IMR-90 (cell line): ENCODE data around the gene RYK. TPM values are rescaled to one million over a fixed set of nuclear protein-coding genes. Genes with fewer than 3 reads are reported as not detected.
A peak's percentile ranks its signal among the peaks of the same experiment; 100 is the strongest.

Source experiments
- ATAC-seq: fragments of 200-7000 bp; cut with Tn5 transposase; 2 replicates; pipeline ENCODE4 v1.9.1; 2020; ENCODE audit warnings: low read depth, mild to moderate bottlenecking, moderate library complexity
- BruUV-seq: library from RNA; stranded (reverse); fragments of 400-500 nt; replicated peaks from 2 replicates; lab custom pipeline; 2021; lab: Mats Ljungman, UMichigan
- CTCF ChIA-PET: fragments of 300-600 bp; formaldehyde crosslinking; extraction: SDS; loops from one replicate; lab custom pipeline; 2021; ENCODE audit warnings: antibody characterized with exemption; lab: Yijun Ruan, JAX
- POLR2A ChIA-PET: fragments of 300-600 bp; sonication (Branson Sonifier 250); formaldehyde crosslinking; loops from one replicate; lab custom pipeline; 2022; ENCODE audit warnings: antibody characterized with exemption; ENCODE audit not compliant: unreplicated experiment; lab: Charles Lee
- DNase-seq: peaks from one replicate; pipeline ENCODE4 v3.0.0; 2013
- H2AFZ ChIP-seq: replicated peaks from 2 replicates; pipeline ENCODE3; 2013; ENCODE audit warnings: low read length, mild to moderate bottlenecking; ENCODE audit not compliant: poor library complexity
- H2AK5ac ChIP-seq: 2 replicates; pipeline ENCODE4 v1.6.1; 2013; ENCODE audit warnings: low read depth, low read length, inconsistent platforms
- H2AK9ac ChIP-seq: replicated peaks from 2 replicates; pipeline ENCODE3; 2013; ENCODE audit warnings: mild to moderate bottlenecking, low read depth, low read length, moderate library complexity; ENCODE audit not compliant: poor library complexity
- H2BK120ac ChIP-seq: 2 replicates; pipeline ENCODE4 v1.6.1; 2013; ENCODE audit warnings: low read depth, low read length, inconsistent platforms
- H2BK15ac ChIP-seq: 3 replicates; pipeline ENCODE4 v1.6.1; 2013; ENCODE audit warnings: low read depth, low read length, inconsistent platforms
- H2BK20ac ChIP-seq: 2 replicates; pipeline ENCODE4 v1.6.1; 2013; ENCODE audit warnings: low read depth, mild to moderate bottlenecking, inconsistent platforms, low read length, moderate library complexity
- H2BK5ac ChIP-seq: 2 replicates; pipeline ENCODE4 v1.6.1; 2013; ENCODE audit warnings: mild to moderate bottlenecking, low read depth, low read length, inconsistent platforms; ENCODE audit not compliant: poor library complexity, severe bottlenecking
- H3K14ac ChIP-seq: replicated peaks from 2 replicates; pipeline ENCODE4 v1.6.1; 2013; ENCODE audit warnings: low read depth, low read length, inconsistent platforms
- H3K18ac ChIP-seq: 2 replicates; pipeline ENCODE4 v1.6.1; 2013; ENCODE audit warnings: low read depth, low read length, control low read depth
- H3K23ac ChIP-seq: 2 replicates; pipeline ENCODE4 v1.6.1; 2013; ENCODE audit warnings: low read depth, low read length, inconsistent platforms
- H3K27ac ChIP-seq: 2 replicates; pipeline ENCODE4 v1.5.1; 2013; ENCODE audit warnings: mild to moderate bottlenecking, control low read depth, low read length; ENCODE audit not compliant: insufficient read depth
- H3K27me3 ChIP-seq: 2 replicates; pipeline ENCODE4 v1.6.1; 2013; ENCODE audit warnings: low read length; ENCODE audit not compliant: control insufficient read depth, insufficient read depth
- H3K36me3 ChIP-seq: 2 replicates; pipeline ENCODE4 v1.6.1; 2013; ENCODE audit warnings: low read length, mixed read lengths; ENCODE audit not compliant: control insufficient read depth, insufficient read depth
- H3K4ac ChIP-seq: 2 replicates; pipeline ENCODE4 v1.6.1; 2013; ENCODE audit warnings: low read depth, low read length, inconsistent platforms
- H3K4me1 ChIP-seq: 2 replicates; pipeline ENCODE4 v1.6.1; 2013; ENCODE audit warnings: low read length, mixed read lengths; ENCODE audit not compliant: control insufficient read depth, insufficient read depth
- H3K4me2 ChIP-seq: 2 replicates; pipeline ENCODE4 v1.6.1; 2013; ENCODE audit warnings: low read depth, mild to moderate bottlenecking, control low read depth, low read length, moderate library complexity
- H3K4me3 ChIP-seq: 2 replicates; pipeline ENCODE4 v1.5.1; 2013; ENCODE audit warnings: low read depth, mild to moderate bottlenecking, control low read depth, low read length, moderate library complexity; ENCODE audit not compliant: insufficient read depth
- H3K56ac ChIP-seq: 2 replicates; pipeline ENCODE4 v1.6.1; 2013; ENCODE audit warnings: low read length, inconsistent platforms; ENCODE audit not compliant: insufficient read depth; ENCODE audit errors: extremely low read depth
- H3K79me1 ChIP-seq, 2 experiments: 2 replicates each; pipeline ENCODE4 v1.6.1; 2013; ENCODE audit warnings: low read length in 2 of 2, inconsistent platforms in 1 of 2, low read depth in 1 of 2
- H3K9ac ChIP-seq: 2 replicates; pipeline ENCODE4 v1.6.1; 2013; ENCODE audit warnings: low read depth, low read length, control low read depth
- H3K9me1 ChIP-seq: 2 replicates; pipeline ENCODE4 v1.6.1; 2013; ENCODE audit warnings: low read length, inconsistent platforms; ENCODE audit not compliant: insufficient read depth
- H3K9me3 ChIP-seq: 2 replicates; pipeline ENCODE4 v1.6.1; 2013; ENCODE audit warnings: low read length; ENCODE audit not compliant: control insufficient read depth, insufficient read depth
- H4K20me1 ChIP-seq: 2 replicates; pipeline ENCODE4 v1.6.1; 2013; ENCODE audit warnings: low read length, inconsistent platforms; ENCODE audit not compliant: insufficient read depth
- H4K5ac ChIP-seq: 2 replicates; pipeline ENCODE4 v1.6.1; 2013; ENCODE audit warnings: mild to moderate bottlenecking, low read depth, low read length, control low read depth
- H4K8ac ChIP-seq, 2 experiments: 2 replicates each; pipeline ENCODE4 v1.6.1; 2013; ENCODE audit warnings: low read depth in 2 of 2, low read length in 2 of 2, control low read depth in 1 of 2, inconsistent platforms in 1 of 2
- H4K91ac ChIP-seq: 2 replicates; pipeline ENCODE4 v1.6.1; 2013; ENCODE audit warnings: low read depth, low read length, inconsistent platforms; ENCODE audit not compliant: insufficient read depth
- BHLHE40 ChIP-seq: fragments of 150-350 bp; IDR thresholded peaks from 2 replicates; pipeline ENCODE4 v1.6.1; 2016; ENCODE audit warnings: mild to moderate bottlenecking, low read depth, low read length
- RAD21 ChIP-seq: IDR thresholded peaks from 2 replicates; pipeline ENCODE4 v1.6.1; 2012; ENCODE audit warnings: low read length, improper control_type of control experiment
- SMC3 ChIP-seq: fragments of 150-350 bp; IDR thresholded peaks from 2 replicates; pipeline ENCODE4 v1.6.1; 2016; ENCODE audit warnings: low read depth, mild to moderate bottlenecking, antibody characterized with exemption, low read length, moderate library complexity
- WGBS, 2 experiments: methylation state at CpG; one replicate each; pipeline versions ENCODE4 v1.1.5 to v1.1.7; 2013; ENCODE audit warnings: missing lambda C conversion rate in 2 of 2; ENCODE audit not compliant: insufficient read length in 1 of 2; ENCODE audit errors: extremely low coverage in 2 of 2; 5-methylcytosine and 5-hydroxymethylcytosine counted together
- dilution Hi-C: fragments of 300-500 bp; cut with HindIII; formaldehyde crosslinking; loops from one replicate; pipeline ENCODE4 v1.14.3; 2018; ENCODE audit warnings: low sequenced_read_pairs; ENCODE audit not compliant: unreplicated experiment
- in situ Hi-C: fragments of 300-500 bp; cut with MboI; formaldehyde crosslinking; loops from 3 replicates; pipeline ENCODE4 v1.14.3; 2019; ENCODE audit warnings: low sequenced_read_pairs, inconsistent platforms, mixed read lengths
- intact Hi-C: fragments of 100-400 bp; cut with micrococcal nuclease; formaldehyde crosslinking; loops from 2 replicates; pipeline ENCODE4 v1.10.0; 2022
- polyA plus RNA-seq, 3 experiments: library from polyadenylated mRNA; depleted of rRNA; stranded (reverse); fragments of >200 nt; gene quantifications; 2 replicates each; pipeline ENCODE4 v1.2.3, GENCODE V29; 2012; ENCODE audit warnings: low replicate concordance in 1 of 3
- total RNA-seq: library from RNA; depleted of rRNA; stranded (reverse); fragments of >200 nt; gene quantifications from 2 replicates; pipeline ENCODE4 v1.2.3, GENCODE V29; 2012
- TF ChIP-seq, protein P1 (sequence below): conservative IDR thresholded peaks from 2 replicates; pipeline ENCODE4 v1.5.1; 2012; ENCODE audit warnings: mild to moderate bottlenecking, low read depth, low read length, improper control_type of control experiment

RYK gene
- total and polyA plus RNA-seq, 2 of the 4 experiments (the other 2 are of a cell fraction): 42.4 to 106 TPM

DNA sequence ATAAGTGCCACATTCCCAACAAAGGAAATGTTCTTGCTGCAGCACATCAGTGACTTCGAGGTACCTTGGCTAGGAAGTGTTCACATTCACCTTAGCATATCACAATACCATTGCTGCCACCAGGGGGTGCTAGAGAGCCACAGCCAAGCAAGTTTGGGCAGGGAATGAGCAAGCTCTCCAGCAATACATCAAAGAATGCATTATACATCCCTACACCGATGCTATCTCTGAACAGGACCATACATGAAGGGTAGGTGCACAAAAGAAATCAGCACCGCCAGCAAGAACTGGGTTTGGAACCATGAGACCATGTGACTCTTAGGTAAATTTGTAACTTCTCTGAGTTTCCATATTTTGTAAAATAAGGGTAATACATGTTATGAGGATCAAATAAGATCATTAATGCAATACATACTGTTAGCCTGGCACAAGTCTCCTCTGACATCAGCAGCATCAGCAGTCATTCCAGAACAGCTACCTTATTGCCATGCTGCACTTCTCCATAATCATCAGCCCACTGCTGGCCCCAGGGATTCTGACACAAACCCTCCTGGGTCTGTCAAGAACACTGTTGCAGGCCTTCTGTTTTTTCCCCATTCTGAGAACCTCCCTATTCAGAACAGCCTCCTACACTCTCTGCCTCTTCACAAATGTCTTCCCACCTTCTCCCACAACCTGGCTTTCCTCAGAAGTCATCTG is 37.5 kb downstream of the RYK start:
- H2BK120ac ChIP-seq: no peak overlapping the region
- DNase-seq: peak; percentile 74
- in situ Hi-C loops: loop anchor here (5.0 kb wide), 2 partner anchors 94 to 281 kb away; no protein-coding TSS in a partner anchor

More for the DNA sequence above, 37.5 kb downstream of the RYK start:
- Histone ChIP-seq H3K18ac (no peak overlapping the region), H3K9ac (no peak overlapping the region), H3K23ac (no peak overlapping the region), H3K4ac (no peak overlapping the region), H3K14ac (no peak overlapping the region), H4K8ac (no peak overlapping the region), H3K4me3 (no peak overlapping the region), H3K27ac (no peak overlapping the region), H3K27me3 (no peaks in the 10 kb centered on the region), H2AFZ (no peak overlapping the region), H3K4me2 (no peak overlapping the region), H4K20me1 (peaks cover 28% of the 10 kb centered on the region), H3K36me3 (peaks cover 6% of the 10 kb centered on the region), H3K56ac (no peak overlapping the region), H3K9me3 (no peaks in the 10 kb centered on the region), H2BK5ac (no peak overlapping the region), H3K4me1 (peaks cover 3% of the 10 kb centered on the region), H2BK20ac (no peak overlapping the region), H3K79me1 (peaks cover 34 to 65% of the 10 kb centered on the region in 2 experiments), H3K9me1 (peaks cover 8% of the 10 kb centered on the region; the same call in 1 of the 2 replicates), H4K91ac (no peak overlapping the region), H2BK15ac (no peak overlapping the region), H4K5ac (no peak overlapping the region), H2AK5ac (no peak overlapping the region), H2AK9ac (no peak overlapping the region)
- no peak for TF ChIP-seq BHLHE40
- peak; percentile 89 for TF ChIP-seq RAD21
- TF ChIP-seq, protein P1, sequence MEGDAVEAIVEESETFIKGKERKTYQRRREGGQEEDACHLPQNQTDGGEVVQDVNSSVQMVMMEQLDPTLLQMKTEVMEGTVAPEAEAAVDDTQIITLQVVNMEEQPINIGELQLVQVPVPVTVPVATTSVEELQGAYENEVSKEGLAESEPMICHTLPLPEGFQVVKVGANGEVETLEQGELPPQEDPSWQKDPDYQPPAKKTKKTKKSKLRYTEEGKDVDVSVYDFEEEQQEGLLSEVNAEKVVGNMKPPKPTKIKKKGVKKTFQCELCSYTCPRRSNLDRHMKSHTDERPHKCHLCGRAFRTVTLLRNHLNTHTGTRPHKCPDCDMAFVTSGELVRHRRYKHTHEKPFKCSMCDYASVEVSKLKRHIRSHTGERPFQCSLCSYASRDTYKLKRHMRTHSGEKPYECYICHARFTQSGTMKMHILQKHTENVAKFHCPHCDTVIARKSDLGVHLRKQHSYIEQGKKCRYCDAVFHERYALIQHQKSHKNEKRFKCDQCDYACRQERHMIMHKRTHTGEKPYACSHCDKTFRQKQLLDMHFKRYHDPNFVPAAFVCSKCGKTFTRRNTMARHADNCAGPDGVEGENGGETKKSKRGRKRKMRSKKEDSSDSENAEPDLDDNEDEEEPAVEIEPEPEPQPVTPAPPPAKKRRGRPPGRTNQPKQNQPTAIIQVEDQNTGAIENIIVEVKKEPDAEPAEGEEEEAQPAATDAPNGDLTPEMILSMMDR: peak; percentile 92
- TF ChIP-seq SMC3: peak; percentile 88
- ChIA-PET CTCF (interaction anchor here (0.5 to 3.8 kb wide), 16 partner anchors 10 to 307 kb away, joined by 3 to 37 read pairs (median 4); no protein-coding TSS in a partner anchor), POLR2A (no interaction called here)
- BruUV-seq: no TSS peak
- intact Hi-C loops: loop anchor here (1.0 to 5.0 kb wide), 7 partner anchors 34 to 391 kb away; no protein-coding TSS in a partner anchor
- ATAC-seq: peak; percentile 92
- dilution Hi-C loops: no loop called here
- no CpG with 5 or more reads among the region's 3 CpGs for WGBS, 2 experiments
